Kidney epithelial cell (primary cell): ENCODE measurements around the gene PEA15. TPM values are rescaled to one million over a fixed set of nuclear protein-coding genes. Genes with fewer than 3 reads are reported as not detected.

Experiments
- DNase-seq: peaks from one replicate; pipeline ENCODE4 v3.0.0-alpha.2; 2010; ENCODE audit warnings: low read depth
- H3K27me3 ChIP-seq: 2 replicates; pipeline ENCODE4 v1.6.0; 2011; ENCODE audit warnings: low read length; ENCODE audit not compliant: control insufficient read depth, insufficient read depth
- H3K36me3 ChIP-seq: 2 replicates; pipeline ENCODE4 v1.5.1; 2011; ENCODE audit warnings: low read length; ENCODE audit not compliant: control insufficient read depth, insufficient read depth
- H3K4me3 ChIP-seq: 2 replicates; pipeline ENCODE4 v1.5.1; 2011; ENCODE audit warnings: low read depth, mild to moderate bottlenecking, control low read depth, low read length
- total RNA-seq: library from RNA; depleted of rRNA; stranded (reverse); fragments of >200 nt; gene quantifications from 2 replicates; pipeline ENCODE4 v1.2.3, GENCODE V29; 2015
- TF ChIP-seq, protein P1 (sequence below): IDR thresholded peaks from 2 replicates; pipeline ENCODE4 v1.5.1; 2011; ENCODE audit warnings: mild to moderate bottlenecking, moderate library complexity, low read length, control low read depth, inconsistent platforms; ENCODE audit not compliant: insufficient read depth, poor library complexity, severe bottlenecking

The PEA15 gene
- total RNA-seq, 1 donor from 2014 or later: 139 TPM

DNA sequence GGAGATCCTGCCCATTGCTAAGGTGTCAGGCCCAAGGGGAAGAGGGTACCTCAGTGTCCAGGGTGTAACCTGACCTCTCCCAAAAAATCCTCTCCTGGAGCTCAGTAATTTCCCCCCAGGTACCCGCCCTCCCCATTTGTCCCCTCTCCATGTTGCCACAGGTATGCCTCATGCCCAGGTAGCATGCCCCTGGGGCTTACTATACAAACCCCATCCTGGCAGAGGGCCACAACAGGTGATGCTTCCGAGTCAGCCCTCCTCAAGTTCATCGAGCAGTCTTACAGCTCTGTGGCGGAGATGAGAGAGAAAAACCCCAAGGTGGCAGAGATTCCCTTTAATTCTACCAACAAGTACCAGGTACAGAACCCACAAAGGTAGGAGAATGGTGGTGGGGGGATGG, 38.1 kb upstream of the PEA15 start:
- Histone ChIP-seq H3K4me3 (no peak overlapping the region), H3K27me3 (no peaks in the 10 kb centered on the region), H3K36me3 (no peaks in the 10 kb centered on the region)
- DNase-seq: no peak
- TF ChIP-seq, protein P1, sequence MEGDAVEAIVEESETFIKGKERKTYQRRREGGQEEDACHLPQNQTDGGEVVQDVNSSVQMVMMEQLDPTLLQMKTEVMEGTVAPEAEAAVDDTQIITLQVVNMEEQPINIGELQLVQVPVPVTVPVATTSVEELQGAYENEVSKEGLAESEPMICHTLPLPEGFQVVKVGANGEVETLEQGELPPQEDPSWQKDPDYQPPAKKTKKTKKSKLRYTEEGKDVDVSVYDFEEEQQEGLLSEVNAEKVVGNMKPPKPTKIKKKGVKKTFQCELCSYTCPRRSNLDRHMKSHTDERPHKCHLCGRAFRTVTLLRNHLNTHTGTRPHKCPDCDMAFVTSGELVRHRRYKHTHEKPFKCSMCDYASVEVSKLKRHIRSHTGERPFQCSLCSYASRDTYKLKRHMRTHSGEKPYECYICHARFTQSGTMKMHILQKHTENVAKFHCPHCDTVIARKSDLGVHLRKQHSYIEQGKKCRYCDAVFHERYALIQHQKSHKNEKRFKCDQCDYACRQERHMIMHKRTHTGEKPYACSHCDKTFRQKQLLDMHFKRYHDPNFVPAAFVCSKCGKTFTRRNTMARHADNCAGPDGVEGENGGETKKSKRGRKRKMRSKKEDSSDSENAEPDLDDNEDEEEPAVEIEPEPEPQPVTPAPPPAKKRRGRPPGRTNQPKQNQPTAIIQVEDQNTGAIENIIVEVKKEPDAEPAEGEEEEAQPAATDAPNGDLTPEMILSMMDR: no peak

DNA sequence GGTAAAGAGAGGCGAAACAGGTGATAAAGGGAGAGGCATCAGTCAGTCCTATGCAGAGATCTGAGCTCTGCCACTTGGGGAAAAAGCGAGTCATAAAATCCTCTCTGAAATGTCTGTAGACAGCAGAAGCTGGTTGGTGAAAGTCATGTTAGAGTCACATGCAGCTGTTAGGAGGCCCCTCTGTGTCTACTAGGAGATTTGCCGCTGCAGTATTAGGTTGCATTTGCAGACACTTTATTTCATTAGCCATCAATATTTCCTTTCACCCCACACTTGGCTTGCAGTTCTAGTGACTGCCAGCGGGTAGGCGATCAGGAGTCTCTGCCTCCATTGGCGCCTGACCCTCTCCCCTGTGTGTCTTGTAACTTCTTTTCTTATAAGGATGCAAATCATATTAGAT, 37.6 kb upstream of the PEA15 start:
- DNase-seq: no peak
- Histone ChIP-seq H3K36me3 (no peaks in the 10 kb centered on the region), H3K27me3 (no peaks in the 10 kb centered on the region), H3K4me3 (no peak overlapping the region)
- TF ChIP-seq, protein P1: no peak

DNA sequence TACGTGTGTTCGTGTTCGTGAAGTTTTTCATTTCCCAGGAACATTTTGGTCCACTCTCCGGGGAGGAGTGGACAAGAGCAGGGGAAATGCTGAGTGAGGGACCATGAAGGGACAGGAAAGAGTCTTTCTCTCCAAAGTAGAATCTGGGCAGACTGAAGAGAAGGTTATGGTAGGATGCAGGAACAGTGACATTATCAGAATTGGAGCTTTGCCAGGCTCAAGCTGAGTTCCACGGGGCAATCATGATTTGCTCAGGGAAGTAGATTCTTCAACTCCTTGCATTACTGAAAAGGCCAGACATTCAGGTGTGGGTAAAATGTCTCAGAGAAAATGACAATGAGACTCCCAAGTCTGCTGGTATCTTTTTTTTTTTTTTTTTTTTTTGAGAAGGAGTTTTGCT, 37.2 kb upstream of the PEA15 start:
- TF ChIP-seq, protein P1: no peak
- no peak for DNase-seq
- no peaks in the 10 kb centered on the region for H3K36me3 ChIP-seq
- no peaks in the 10 kb centered on the region for H3K27me3 ChIP-seq
- no peak overlapping the region for H3K4me3 ChIP-seq

DNA sequence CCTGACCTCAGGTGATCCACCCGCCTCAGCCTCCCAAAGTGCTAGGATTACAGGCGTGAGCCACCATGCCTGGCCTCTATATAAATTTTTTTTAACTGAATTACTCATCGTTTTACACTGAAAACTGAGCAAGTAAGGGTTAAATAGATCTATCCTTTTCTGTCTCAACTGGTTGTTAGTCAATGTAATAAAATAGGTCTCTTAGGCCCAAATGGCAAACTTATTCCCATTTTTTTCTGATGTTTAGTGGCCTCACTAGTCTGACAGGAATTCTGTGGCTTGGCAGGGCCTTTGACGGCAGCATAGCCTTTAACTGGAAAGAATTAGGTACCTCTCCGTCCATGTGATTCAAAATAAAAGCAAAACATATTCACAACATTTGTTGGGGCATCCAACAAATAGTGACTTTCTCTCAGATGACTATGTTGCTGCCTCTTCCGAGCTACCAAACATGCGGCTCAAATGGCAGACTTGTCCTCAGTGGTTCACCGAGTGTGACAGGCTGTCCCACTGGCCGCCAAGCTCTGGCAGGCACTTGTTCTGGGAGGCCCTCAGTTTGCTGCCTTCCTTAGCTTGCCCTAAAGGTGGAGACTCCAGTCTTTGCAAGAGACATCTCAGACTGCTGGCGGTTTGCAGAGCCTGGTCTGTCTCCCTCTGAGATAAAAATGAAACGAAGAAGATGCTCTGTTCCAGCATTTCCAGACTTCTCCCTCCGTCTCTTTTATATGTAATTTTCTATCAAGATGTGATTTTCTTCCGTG, 36.4 kb upstream of the PEA15 start:
- Histone ChIP-seq H3K36me3 (no peaks in the 10 kb centered on the region), H3K4me3 (no peak overlapping the region), H3K27me3 (no peaks in the 10 kb centered on the region)
- no peak for DNase-seq
- TF ChIP-seq, protein P1: no peak

DNA sequence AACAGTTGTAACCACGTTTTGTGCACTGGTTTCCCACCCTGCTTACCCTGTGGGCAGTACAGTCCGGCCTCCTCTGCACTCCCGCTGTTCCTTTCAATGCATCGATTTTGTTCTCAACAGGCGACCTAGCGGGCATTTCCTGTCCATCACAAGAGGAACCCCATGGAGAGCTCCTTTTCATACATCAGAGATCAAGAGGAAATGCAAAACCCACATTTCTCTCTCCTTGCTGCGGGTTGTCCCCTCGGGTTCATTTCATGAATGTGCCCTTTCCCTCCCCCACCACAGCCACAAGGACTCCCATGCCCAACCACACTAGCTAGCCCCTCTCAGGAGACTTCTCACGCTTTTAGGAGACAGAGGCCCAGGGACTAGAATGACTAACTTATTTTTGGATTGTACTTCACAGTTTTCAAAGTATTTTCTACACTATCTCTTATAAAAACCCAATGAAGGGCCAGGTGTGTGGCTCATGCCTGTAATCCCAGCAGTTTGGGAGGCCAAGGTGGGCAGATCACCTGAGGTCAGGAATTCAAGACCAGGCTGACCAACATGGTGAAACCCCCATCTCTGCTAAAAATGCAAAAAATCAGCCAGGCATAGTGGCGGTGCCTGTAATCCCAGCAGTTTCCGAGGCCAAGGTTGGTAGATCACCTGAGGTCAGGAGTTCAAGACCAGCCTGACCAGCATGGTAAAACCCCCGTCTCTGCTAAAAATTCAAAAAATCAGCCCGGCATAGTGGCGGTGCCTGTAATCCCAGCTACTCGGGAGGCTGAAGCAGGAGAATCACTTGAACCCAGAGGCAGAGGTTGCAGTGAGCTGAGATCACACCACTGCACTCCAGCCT, 35.4 kb upstream of the PEA15 start:
- Histone ChIP-seq H3K36me3 (no peaks in the 10 kb centered on the region), H3K27me3 (no peaks in the 10 kb centered on the region), H3K4me3 (no peak overlapping the region)
- TF ChIP-seq, protein P1: no peak
- DNase-seq: no peak

- DNase-seq: no peak
- Histone ChIP-seq H3K27me3 (no peaks in the 10 kb centered on the region), H3K4me3 (no peak overlapping the region), H3K36me3 (no peaks in the 10 kb centered on the region)
- TF ChIP-seq, protein P1: no peak
Measured at GRCh38 chr1:160171354-160171753, 33.8 kb upstream of the PEA15 start.
